H1 (cell line): ENCODE measurements around the gene TIMM22. TPM values are rescaled to one million over a fixed set of nuclear protein-coding genes. Genes with fewer than 3 reads are reported as not detected.
A peak's percentile ranks its signal among the peaks of the same experiment; 100 is the strongest.

Experiments
- CTCF ChIA-PET: fragments of 300-600 bp; sonication (Branson Sonifier 250); formaldehyde crosslinking; loops from one replicate; lab custom pipeline; 2021; ENCODE audit not compliant: partially characterized antibody; lab: Charles Lee
- POLR2A ChIA-PET: fragments of 300-600 bp; sonication (Branson Sonifier 250); formaldehyde crosslinking; loops from one replicate; lab custom pipeline; 2021; ENCODE audit warnings: inconsistent platforms; ENCODE audit not compliant: partially characterized antibody; lab: Charles Lee
- DNase-seq, 2 experiments: peaks; one replicate each; pipeline versions ENCODE4 v3.0.0 to v3.0.0-alpha.2; 2010 to 2022; ENCODE audit warnings: low spot score in 2 of 2, low read depth in 1 of 2, mixed read lengths in 1 of 2
- FAIRE-seq: peaks from 2 replicates; lab custom pipeline; 2011; peaks lifted over from hg19 to GRCh38; lab: Jason Lieb, UNC
- H2AFZ ChIP-seq: 2 replicates; pipeline ENCODE4 v1.8.1; 2012; ENCODE audit warnings: low read length, inconsistent platforms
- H2AK5ac ChIP-seq: 2 replicates; pipeline ENCODE4 v1.6.1; 2013; ENCODE audit warnings: low read depth, low read length
- H2BK120ac ChIP-seq: replicated peaks from 2 replicates; pipeline ENCODE3; 2013; ENCODE audit warnings: low read depth, low read length, inconsistent platforms
- H2BK12ac ChIP-seq: 2 replicates; pipeline ENCODE4 v1.6.1; 2013; ENCODE audit warnings: low read depth, low read length
- H2BK15ac ChIP-seq: 2 replicates; pipeline ENCODE4 v1.6.1; 2013; ENCODE audit warnings: low read length
- H2BK20ac ChIP-seq: 2 replicates; pipeline ENCODE4 v1.6.1; 2013; ENCODE audit warnings: low read length
- H2BK5ac ChIP-seq: 2 replicates; pipeline ENCODE4 v1.6.1; 2013; ENCODE audit warnings: low read depth, low read length
- H3K14ac ChIP-seq: 2 replicates; pipeline ENCODE4 v1.6.1; 2013; ENCODE audit warnings: inconsistent platforms; ENCODE audit not compliant: insufficient read length
- H3K18ac ChIP-seq: 2 replicates; pipeline ENCODE4 v1.6.1; 2013; ENCODE audit warnings: low read length; ENCODE audit errors: extremely low read depth
- H3K23ac ChIP-seq: 2 replicates; pipeline ENCODE4 v1.6.1; 2013; ENCODE audit warnings: inconsistent platforms; ENCODE audit not compliant: insufficient read length
- H3K23me2 ChIP-seq: 2 replicates; pipeline ENCODE4 v1.6.1; 2013; ENCODE audit warnings: low read depth, low read length
- H3K27ac ChIP-seq: 2 replicates; pipeline ENCODE4 v1.6.1; 2011; ENCODE audit warnings: low read depth, low read length, inconsistent platforms
- H3K27me3 ChIP-seq, 4 experiments: replicated peaks in 1 of 4; 1 replicate in 1 of 4; 2 replicates in 3 of 4; pipeline versions ENCODE4 v1.6.1 to v1.8.1; 2011 to 2013; ENCODE audit warnings: low read length in 3 of 4, mild to moderate bottlenecking in 3 of 4, inconsistent platforms in 2 of 4, mixed read lengths in 2 of 4, moderate library complexity in 1 of 4; ENCODE audit not compliant: control insufficient read depth in 3 of 4, insufficient read depth in 3 of 4; ENCODE audit errors: extremely low read depth in 1 of 4
- H3K36me3 ChIP-seq, 4 experiments: 2 replicates each; pipeline versions ENCODE4 v1.6.1 to v1.8.1; 2011 to 2013; ENCODE audit warnings: mild to moderate bottlenecking in 4 of 4, low read length in 3 of 4, moderate library complexity in 2 of 4, control low read depth in 1 of 4, inconsistent platforms in 1 of 4; ENCODE audit not compliant: insufficient read depth in 4 of 4, control insufficient read depth in 2 of 4
- H3K4ac ChIP-seq: replicated peaks from 2 replicates; pipeline ENCODE3; 2013; ENCODE audit warnings: low read length, low read depth, mixed read lengths, inconsistent platforms; ENCODE audit not compliant: insufficient read length
- H3K4me1 ChIP-seq, 4 experiments: replicated peaks in 1 of 4; 1 replicate in 1 of 4; 2 replicates in 3 of 4; pipeline versions ENCODE4 v1.6.1 to v1.8.1; 2011 to 2013; ENCODE audit warnings: low read length in 3 of 4, inconsistent platforms in 2 of 4, mixed read lengths in 1 of 4; ENCODE audit not compliant: insufficient read depth in 4 of 4, control insufficient read depth in 3 of 4
- H3K4me2 ChIP-seq, 2 experiments: 2 replicates each; pipeline versions ENCODE4 v1.6.1 to v1.8.1; 2011 to 2013; ENCODE audit warnings: low read depth in 2 of 2, low read length in 2 of 2, control low read depth in 1 of 2, inconsistent platforms in 1 of 2, mild to moderate bottlenecking in 1 of 2; ENCODE audit not compliant: insufficient read depth in 1 of 2
- H3K4me3 ChIP-seq, 4 experiments: fragments of 200-600, 300-600 bp in 1 of 4; sonication (generic), shearing (Covaris generic), sonication (Bioruptor Twin) in 1 of 4; 2 replicates each; pipeline versions ENCODE4 v1.5.1 to v1.8.1; 2011 to 2016; ENCODE audit warnings: low read length in 4 of 4, low read depth in 3 of 4, control low read depth in 2 of 4, inconsistent platforms in 2 of 4, mild to moderate bottlenecking in 2 of 4, mixed read lengths in 1 of 4, moderate library complexity in 1 of 4; ENCODE audit not compliant: insufficient read depth in 2 of 4; ENCODE audit errors: extremely low read depth in 1 of 4
- H3K56ac ChIP-seq: replicated peaks from 2 replicates; pipeline ENCODE3; 2013; ENCODE audit warnings: low read depth, mild to moderate bottlenecking, mixed read lengths, low read length, inconsistent platforms; ENCODE audit not compliant: insufficient read length
- H3K79me1 ChIP-seq: 2 replicates; pipeline ENCODE4 v1.6.1; 2013; ENCODE audit warnings: low read depth, low read length, control low read depth
- H3K79me2 ChIP-seq, 2 experiments: 2 replicates each; pipeline versions ENCODE4 v1.6.1 to v1.8.1; 2012 to 2013; ENCODE audit warnings: low read length in 2 of 2, mild to moderate bottlenecking in 2 of 2, inconsistent platforms in 1 of 2; ENCODE audit not compliant: insufficient read depth in 2 of 2, control insufficient read depth in 1 of 2
- H3K9ac ChIP-seq, 4 experiments: replicated peaks in 1 of 4; 1 replicate in 1 of 4; 2 replicates in 3 of 4; pipeline versions ENCODE4 v1.6.1 to v1.8.1; 2011 to 2013; ENCODE audit warnings: low read depth in 3 of 4, low read length in 3 of 4, control low read depth in 2 of 4, mild to moderate bottlenecking in 2 of 4, moderate library complexity in 2 of 4, inconsistent platforms in 1 of 4; ENCODE audit errors: extremely low read depth in 1 of 4
- H3K9me3 ChIP-seq, 2 experiments: 2 replicates each; pipeline versions ENCODE4 v1.6.1 to v1.8.1; 2012 to 2013; ENCODE audit warnings: mild to moderate bottlenecking in 2 of 2, moderate library complexity in 2 of 2, control low read depth in 1 of 2, inconsistent platforms in 1 of 2, low read depth in 1 of 2, low read length in 1 of 2, mixed read lengths in 1 of 2; ENCODE audit not compliant: insufficient read depth in 2 of 2
- H4K20me1 ChIP-seq, 2 experiments: replicated peaks in 1 of 2; 2 replicates each; pipeline versions ENCODE3 to v1.8.1; 2011 to 2013; ENCODE audit warnings: inconsistent platforms in 2 of 2, low read length in 2 of 2, mild to moderate bottlenecking in 1 of 2; ENCODE audit not compliant: insufficient read depth in 2 of 2, control insufficient read depth in 1 of 2
- H4K5ac ChIP-seq: 2 replicates; pipeline ENCODE4 v1.6.1; 2013; ENCODE audit warnings: low read length, low read depth, mixed read lengths, inconsistent platforms; ENCODE audit not compliant: insufficient read length
- H4K8ac ChIP-seq: 2 replicates; pipeline ENCODE4 v1.8.0; 2013; ENCODE audit warnings: mild to moderate bottlenecking, moderate library complexity, low read length, inconsistent platforms; ENCODE audit not compliant: insufficient read depth; ENCODE audit errors: extremely low read depth
- H4K91ac ChIP-seq: replicated peaks from 2 replicates; pipeline ENCODE3; 2013; ENCODE audit warnings: low read length, mixed read lengths, inconsistent platforms; ENCODE audit not compliant: insufficient read length
- RAD21 ChIP-seq, 2 experiments: IDR thresholded peaks in 1 of 2; conservative IDR thresholded peaks in 1 of 2; 2 replicates each; pipeline ENCODE4 v1.6.1; 2011; ENCODE audit warnings: low read depth in 2 of 2, low read length in 2 of 2, improper control_type of control experiment in 1 of 2, inconsistent platforms in 1 of 2, mild to moderate bottlenecking in 1 of 2, moderate library complexity in 1 of 2
- TEAD4 ChIP-seq: IDR thresholded peaks from 2 replicates; pipeline ENCODE4 v1.6.1; 2012; ENCODE audit warnings: low read depth, low read length, inconsistent platforms, mixed read lengths
- WGBS, 2 experiments: shearing (Covaris generic) in 1 of 2; methylation state at CpG; one replicate each; pipeline versions ENCODE4 v1.1.6 to v1.1.7; 2013 to 2015; ENCODE audit warnings: low lambda C conversion rate in 2 of 2, mixed read lengths in 2 of 2, inconsistent platforms in 1 of 2, low coverage in 1 of 2, missing lambda C conversion rate in 1 of 2; ENCODE audit not compliant: insufficient replicate concordance in 2 of 2, insufficient coverage in 1 of 2, insufficient read length in 1 of 2; ENCODE audit errors: extremely low coverage in 1 of 2, missing lambda C conversion rate in 1 of 2; 5-methylcytosine and 5-hydroxymethylcytosine counted together
- polyA plus RNA-seq, 7 experiments: library from polyadenylated mRNA; depleted of rRNA in 3 of 7; stranded (reverse) in 5 of 7; unstranded in 2 of 7; fragments of >200 nt in 5 of 7; fragments of 200-250 nt in 2 of 7; gene quantifications; 1 replicate in 5 of 7; 2 replicates in 1 of 7; 4 replicates in 1 of 7; pipeline versions ENCODE4 v1.2.1 to v1.2.3, GENCODE V29; 2011 to 2013; ENCODE audit warnings: missing spikeins in 2 of 7, mixed read lengths in 2 of 7
- total RNA-seq: library from RNA; stranded (reverse); fragmentation: NEBNext Ultra II Directional; extraction: Animal tissue kit (Norgen Biotek cat#: 25700); gene quantifications from 2 replicates; pipeline ENCODE4 v1.2.1, GENCODE V29; 2021

The TIMM22 gene
- total and polyA plus RNA-seq, 2 of the 8 experiments (the other 6 are each of a cell fraction or from before 2014, with no cell fraction given) = 13.8 to 17.4 TPM

- Histone ChIP-seq H3K23me2 (no peaks in the 10 kb centered on the region), H2BK5ac (no peak overlapping the region), H2BK120ac (no peak overlapping the region), H3K4ac (no peak overlapping the region), H4K8ac (no peak overlapping the region; the same call in 1 of the 2 replicates), H3K4me3 (no peak overlapping the region), H3K9me3 (no peaks in the 10 kb centered on the region), H3K4me1 (peaks cover 5 to 14% (median 9%) of the 10 kb centered on the region in 4 experiments), H3K18ac (no peak overlapping the region), H2AK5ac (peak overlapping the region; percentile 16; the same call in 1 of the 2 replicates), H4K20me1 (peaks cover 4 to 6% of the 10 kb centered on the region in 2 experiments), H3K14ac (no peak overlapping the region), H3K79me1 (peaks cover 9% of the 10 kb centered on the region), H4K91ac (no peak overlapping the region), H3K4me2 (no peak overlapping the region), H3K27ac (no peak overlapping the region; the same call in 1 of the 2 replicates), H3K9ac (no peak overlapping the region), H3K36me3 (no peaks in the 10 kb centered on the region), H2BK20ac (no peak overlapping the region), H3K79me2 (peaks cover 7 to 70% of the 10 kb centered on the region in 2 experiments), H2BK12ac (no peak overlapping the region; the same call in 1 of the 2 replicates), H3K56ac (no peak overlapping the region), H2BK15ac (no peak overlapping the region), H4K5ac (no peak overlapping the region), H3K27me3 (no peaks in the 10 kb centered on the region), H3K23ac (no peak overlapping the region), H2AFZ (no peak overlapping the region)
- 90% methylated on average over 31 of the region's 31 CpGs; no CpG with 5 or more reads in 1 of the 2 experiments for WGBS, 2 experiments
- DNase-seq (no peak), FAIRE-seq (no peak)
- peak; percentile 21; the same call in 1 of the 2 replicates for TF ChIP-seq TEAD4
- TF ChIP-seq RAD21 (IDR thresholded peaks at IDR 0.05 in 1 of 2, conservative IDR thresholded peaks at IDR 0.05 in 1 of 2; ENCODE audit: low read depth in 2 of 2, low read length in 2 of 2) = no peak
- POLR2A ChIA-PET = interaction anchor here (1.7 to 1.8 kb wide), 2 partner anchors 9 to 14 kb away, joined by 4 to 6 read pairs; no protein-coding TSS in a partner anchor
- CTCF ChIA-PET = interaction anchor here (0.8 to 4.4 kb wide), 11 partner anchors 13 to 175 kb away, joined by 3 to 20 read pairs (median 4); no protein-coding TSS in a partner anchor
Observed at GRCh38 chr17:958712-959451, 38.0 kb upstream of the TIMM22 start.
